ENCODE results near the gene SLC7A8.

The SLC7A8 gene

GRCh38 chr14:23129759-23130316 is 53.6 kb downstream of the SLC7A8 start:
- no peak for DNase-seq

DNA sequence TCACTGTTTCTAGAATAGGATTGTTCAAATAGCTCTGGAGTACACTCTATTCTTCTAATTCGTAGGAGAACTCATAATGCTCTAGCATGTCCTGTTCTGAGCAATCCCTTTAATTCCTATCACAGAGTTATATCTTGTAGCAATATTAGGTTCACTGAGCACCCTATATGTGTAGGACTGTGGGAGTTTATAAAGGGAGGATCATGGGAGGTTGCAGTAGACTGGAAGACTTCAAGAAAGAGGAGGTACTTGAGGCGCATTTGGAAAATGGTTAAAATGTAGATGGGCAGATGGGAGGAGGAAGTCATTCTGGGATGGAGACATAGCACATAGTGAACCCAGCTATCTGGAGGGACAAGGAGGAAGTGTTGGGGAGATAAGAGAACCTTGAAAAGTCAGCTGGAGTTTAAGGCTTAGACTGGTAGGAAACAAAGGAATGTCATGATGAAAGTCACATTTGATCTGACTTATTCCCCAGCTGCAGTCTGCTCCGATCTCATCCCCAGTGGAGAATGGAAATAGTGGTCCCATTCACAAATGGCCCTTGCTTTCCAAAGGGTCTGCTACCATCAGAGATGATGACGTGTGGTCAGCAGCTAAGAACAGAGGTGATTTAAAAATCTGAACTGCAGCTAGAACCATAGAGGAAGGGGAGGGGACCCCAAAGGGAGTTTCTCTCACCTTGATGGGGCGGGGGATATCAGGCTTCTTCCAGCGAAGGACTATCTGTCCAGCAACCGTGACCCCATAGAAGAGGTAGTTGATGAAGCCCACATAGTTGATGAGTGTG is 54.3 kb downstream of the SLC7A8 start:
- DNase-seq: no peak

DNA sequence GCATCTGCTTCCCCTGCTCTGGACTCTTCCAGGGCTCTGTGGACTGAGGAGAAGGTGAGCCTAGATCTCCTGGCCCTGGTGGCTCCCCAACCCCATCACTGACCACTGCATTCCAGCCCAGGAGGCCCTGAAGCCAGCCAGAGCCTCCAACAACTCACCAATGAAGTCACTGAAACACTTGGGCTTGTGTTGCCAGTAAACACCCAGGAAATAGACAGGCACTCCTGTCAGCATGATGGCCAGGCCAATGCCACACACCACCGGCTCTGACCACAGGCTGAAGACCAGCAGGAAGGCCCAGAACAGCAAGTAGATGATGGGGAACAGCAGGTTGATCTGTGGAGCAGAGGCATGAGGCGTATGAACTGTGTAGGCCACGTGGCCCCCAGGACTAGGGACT is 55.6 kb downstream of the SLC7A8 start:
- DNase-seq: no peak

GRCh38 chr14:23126548-23127278 is 56.7 kb downstream of the SLC7A8 start:
- no peak for DNase-seq

DNA sequence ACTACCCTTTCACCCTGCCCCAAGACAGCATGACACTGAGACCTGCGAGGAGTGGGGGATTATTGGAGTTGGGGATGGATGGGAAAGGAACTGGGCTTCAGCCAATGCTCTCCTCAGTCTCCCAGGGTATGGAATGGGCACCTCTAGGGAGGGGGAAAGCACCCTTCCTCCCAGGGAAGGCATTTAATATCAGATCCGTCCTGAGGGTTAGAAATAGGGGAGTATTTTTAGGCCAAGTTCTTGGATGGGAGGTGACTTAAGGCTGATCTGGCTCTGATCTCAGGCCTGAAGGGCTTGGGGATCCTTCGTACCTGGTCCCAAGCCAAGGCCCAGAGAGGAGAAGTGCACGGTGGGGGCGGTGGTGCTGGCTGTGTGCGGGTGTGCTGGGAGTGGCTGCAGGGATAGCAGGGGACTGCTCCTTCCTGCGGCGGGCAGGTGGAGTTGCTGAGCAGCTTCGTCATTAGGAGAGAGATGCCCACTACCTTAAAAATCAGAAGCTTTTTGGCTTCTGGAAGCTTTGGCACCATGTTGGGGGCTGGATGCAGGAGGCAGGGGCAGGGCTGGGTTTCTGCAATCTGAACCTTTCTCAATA is 57.4 kb downstream of the SLC7A8 start:
- no peak for DNase-seq

DNA sequence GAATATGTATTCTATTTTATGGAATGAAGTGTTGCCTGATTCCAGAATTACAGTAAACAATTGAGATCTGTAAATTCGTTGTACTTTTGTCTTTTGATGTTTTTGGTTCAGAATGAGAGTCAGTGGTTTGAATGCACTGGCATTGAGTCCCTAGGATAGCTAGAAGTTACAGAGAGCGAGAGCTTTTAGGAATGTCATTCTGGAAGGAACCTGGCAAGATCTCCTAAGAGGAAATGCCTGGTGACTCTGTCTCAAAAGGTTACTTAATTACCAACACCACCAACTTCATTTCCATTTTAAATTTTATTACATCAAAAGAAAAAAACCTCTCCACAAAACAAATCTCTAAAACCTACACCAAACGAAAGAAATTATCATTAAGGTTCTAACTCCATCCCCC is 58.4 kb downstream of the SLC7A8 start:
- no peak for DNase-seq

DNA sequence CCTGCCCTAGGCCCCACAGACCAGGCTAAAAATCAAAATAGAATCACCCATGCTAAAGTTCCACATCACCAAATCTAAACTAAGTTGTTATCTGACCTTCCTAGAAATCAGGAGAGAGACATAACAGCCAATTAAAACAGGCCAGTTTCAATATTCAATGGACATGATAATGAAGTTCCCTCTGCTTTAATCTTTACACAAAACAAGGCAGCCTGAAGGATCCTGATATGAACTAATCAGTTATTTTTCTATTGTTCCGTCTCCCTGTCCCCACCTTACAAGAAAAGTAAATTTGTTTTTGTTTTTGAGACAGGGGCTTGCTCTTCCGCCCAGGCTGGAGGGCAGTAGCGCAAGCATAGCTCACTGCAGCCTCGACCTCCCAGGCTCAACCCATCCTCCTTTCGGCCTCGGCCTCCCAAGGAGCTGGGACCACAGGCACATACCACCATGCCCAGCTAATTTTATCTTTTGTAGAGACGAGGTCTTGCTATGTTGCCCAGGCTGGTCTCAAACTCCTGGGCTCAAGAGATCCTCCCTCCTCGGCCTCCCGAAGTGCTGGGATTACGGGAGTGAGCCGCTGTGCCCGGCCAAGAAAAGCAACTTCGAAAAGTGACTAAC is 59.0 kb downstream of the SLC7A8 start:
- DNase-seq: no peak

- DNase-seq: peak in 1 of 14 donors; percentile 3
These were observed 60.0 kb downstream of the SLC7A8 start for GRCh38 chr14:23123419-23123818.

DNA sequence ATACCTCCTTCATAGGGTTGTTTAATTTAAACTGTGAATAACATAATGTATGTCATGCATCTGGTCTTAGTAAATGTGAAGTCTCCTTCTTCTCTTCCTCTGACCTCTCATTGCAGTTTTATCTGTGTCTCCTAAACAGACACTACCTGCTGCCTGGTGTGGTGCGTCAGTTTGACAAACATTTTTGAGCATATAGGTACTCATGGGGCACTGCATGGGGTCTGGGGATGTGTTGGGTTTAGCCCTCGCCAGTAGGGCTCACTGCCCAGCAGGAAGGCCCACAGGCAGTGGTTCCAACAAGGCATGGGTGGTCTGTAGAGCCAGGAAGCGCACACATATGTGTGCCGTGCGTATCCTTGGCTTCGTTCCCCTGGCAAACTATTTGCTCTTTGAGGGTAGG is 61.4 kb downstream of the SLC7A8 start:
- DNase-seq: no peak

- peak in 2 of 14 donors; percentile 39 to 42 for DNase-seq
These were observed 62.1 kb downstream of the SLC7A8 start for GRCh38 chr14:23121361-23121771.

DNA sequence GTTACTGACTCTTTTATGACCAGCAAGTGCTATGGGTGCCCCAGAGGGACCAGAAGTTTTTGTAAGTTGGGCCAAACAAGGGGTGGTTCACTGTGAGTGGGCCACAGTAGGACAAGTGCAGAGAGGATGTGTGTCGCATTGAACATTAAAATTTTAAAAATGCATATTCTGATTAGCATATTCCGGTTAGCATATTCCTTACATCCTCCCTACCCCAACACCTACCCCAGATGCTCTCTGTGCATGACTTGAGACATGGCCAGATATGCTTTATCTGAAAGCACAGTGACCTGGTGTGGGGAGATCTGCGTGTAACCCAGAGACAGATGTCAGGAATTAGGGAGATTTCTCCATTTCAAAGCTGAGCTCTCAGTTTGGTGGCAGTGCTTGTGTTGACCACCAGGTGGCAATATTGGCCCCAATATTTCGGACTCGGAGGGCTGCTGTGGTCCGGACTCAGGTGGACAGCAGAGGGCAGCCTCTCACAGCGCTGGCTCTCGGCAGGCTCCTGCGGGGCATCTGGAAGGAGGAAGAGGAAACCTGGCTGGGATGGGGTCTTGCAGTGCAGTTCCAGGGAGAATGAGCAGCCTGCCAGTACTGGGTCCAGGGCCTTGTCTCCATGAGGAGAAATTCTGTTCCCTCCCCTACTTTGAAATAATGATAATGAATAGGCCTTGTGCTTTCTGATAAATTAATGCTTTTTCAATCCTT is 62.8 kb downstream of the SLC7A8 start:
- peak; percentile 15 to 85 (median 78) for DNase-seq

GRCh38 chr14:23119363-23120327 is 63.8 kb downstream of the SLC7A8 start:
- DNase-seq: peak in 3 of 14 donors; percentile 9 to 25 (median 17)

- no peak for DNase-seq
These were observed 64.7 kb downstream of the SLC7A8 start, which contains the start of gene CEBPE for GRCh38 chr14:23118506-23119362. Gene CEBPE (minus strand): TSS chr14:23119255. CDS start chr14:23119091, 164 bp downstream.

- no peak for DNase-seq
These were observed 66.0 kb downstream of the SLC7A8 start for GRCh38 chr14:23117371-23118020.

- no peak for DNase-seq
These were observed 67.5 kb downstream of the SLC7A8 start for GRCh38 chr14:23115918-23116317.

DNA sequence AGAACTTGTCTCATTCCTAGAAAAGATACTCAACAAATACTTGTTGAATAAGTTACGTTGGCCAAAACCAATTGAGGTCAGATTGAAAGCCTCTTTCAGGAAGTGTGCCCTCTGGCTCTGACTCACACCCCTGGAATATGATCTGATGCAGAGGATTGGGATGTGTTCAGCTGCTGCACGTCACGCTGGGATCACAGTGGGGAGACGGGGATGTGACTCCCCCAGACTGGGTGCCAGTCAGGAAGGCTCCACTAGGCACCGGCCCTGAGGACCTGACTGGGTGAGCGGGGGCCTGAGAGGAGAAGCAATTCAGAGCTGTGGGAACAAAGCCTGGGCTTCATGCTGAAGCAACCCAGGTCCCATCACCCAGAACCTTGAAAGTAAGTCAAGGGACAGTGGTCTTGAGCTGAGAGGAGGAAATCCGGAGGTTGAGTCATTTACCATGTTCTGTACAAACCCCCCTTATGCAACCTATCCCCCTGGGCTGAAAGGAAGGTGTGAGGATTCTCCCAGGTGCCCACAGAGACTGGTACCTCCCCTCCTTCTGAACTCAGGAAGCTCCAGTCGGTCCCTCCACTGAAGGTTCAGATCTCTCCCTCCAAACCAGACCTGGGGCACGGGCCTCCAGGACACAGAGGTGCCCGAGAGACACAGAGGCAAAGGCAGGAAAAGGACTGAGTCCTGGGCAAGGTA is 68.3 kb downstream of the SLC7A8 start:
- DNase-seq: no peak

DNA sequence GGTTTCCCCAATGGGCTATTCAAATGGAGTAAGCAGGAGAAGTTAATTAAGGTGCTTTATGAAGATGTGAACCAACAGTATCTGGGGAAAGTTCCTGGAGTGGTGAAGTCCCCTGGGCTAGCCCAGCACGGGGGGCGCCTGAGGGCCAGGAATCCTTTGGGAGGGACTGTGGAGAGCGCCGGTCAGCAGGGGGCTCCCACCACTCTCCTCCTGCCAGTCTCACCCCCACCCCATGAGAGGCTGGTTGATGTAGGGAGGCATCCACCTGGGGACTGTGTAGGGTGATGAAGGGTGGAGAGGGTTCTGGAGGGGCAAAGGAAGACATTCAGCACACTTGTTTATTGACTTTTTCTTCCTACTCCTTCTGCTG is 68.8 kb downstream of the SLC7A8 start:
- DNase-seq: no peak

- no peak for DNase-seq
These were observed 69.4 kb downstream of the SLC7A8 start for GRCh38 chr14:23114120-23114458.

All from C1 segment of cervical spinal cord (tissue), 14 donors.